Measurements from ENCODE around the gene PREB.

PREB gene

DNA sequence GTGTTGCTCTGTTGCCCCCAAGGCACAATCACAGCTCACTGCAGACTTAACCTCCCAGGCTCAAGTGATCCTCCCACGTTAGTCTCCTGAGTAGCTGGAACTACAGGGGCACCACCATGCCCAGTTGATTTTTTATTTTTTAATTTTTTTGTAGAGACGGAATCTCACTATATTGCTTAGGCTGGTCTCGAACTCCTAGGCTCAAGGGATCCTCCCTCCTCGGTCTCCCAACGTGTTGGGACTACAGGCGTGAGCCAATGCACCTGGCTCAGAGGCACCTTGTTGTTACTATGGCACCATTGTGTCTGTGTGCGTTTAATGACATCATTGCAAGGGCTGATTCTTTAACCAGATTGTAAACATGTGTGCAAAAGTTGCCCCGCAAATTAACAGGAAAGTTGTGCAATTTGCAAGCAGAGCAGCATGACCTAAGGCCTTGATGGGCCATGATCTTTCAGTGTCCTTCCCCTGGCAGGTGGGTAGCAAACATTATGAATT lies 37.0 kb upstream of the PREB start:
- Histone ChIP-seq H3K4me1 (ENCODE audit: insufficient read depth, poor library complexity, severe bottlenecking) (no peaks in the 10 kb centered on the region), H3K27ac (ENCODE audit: poor library complexity, severe bottlenecking) (no peak overlapping the region), H3K36me3 (ENCODE audit: low read depth) (no peaks in the 10 kb centered on the region), H3K27me3 (ENCODE audit: insufficient read depth, poor library complexity, severe bottlenecking) (peaks cover 30% of the 10 kb centered on the region), H3K9me3 (ENCODE audit: severe bottlenecking) (no peaks in the 10 kb centered on the region), H3K4me3 (ENCODE audit: severe bottlenecking) (no peak overlapping the region)
- no peak for DNase-seq (ENCODE audit: low spot score)
- TF ChIP-seq, protein P1, sequence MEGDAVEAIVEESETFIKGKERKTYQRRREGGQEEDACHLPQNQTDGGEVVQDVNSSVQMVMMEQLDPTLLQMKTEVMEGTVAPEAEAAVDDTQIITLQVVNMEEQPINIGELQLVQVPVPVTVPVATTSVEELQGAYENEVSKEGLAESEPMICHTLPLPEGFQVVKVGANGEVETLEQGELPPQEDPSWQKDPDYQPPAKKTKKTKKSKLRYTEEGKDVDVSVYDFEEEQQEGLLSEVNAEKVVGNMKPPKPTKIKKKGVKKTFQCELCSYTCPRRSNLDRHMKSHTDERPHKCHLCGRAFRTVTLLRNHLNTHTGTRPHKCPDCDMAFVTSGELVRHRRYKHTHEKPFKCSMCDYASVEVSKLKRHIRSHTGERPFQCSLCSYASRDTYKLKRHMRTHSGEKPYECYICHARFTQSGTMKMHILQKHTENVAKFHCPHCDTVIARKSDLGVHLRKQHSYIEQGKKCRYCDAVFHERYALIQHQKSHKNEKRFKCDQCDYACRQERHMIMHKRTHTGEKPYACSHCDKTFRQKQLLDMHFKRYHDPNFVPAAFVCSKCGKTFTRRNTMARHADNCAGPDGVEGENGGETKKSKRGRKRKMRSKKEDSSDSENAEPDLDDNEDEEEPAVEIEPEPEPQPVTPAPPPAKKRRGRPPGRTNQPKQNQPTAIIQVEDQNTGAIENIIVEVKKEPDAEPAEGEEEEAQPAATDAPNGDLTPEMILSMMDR (IDR thresholded peaks at IDR 0.05; ENCODE audit: poor library complexity, severe bottlenecking): no peak
- ATAC-seq (ENCODE audit: low read depth): no peak

DNA sequence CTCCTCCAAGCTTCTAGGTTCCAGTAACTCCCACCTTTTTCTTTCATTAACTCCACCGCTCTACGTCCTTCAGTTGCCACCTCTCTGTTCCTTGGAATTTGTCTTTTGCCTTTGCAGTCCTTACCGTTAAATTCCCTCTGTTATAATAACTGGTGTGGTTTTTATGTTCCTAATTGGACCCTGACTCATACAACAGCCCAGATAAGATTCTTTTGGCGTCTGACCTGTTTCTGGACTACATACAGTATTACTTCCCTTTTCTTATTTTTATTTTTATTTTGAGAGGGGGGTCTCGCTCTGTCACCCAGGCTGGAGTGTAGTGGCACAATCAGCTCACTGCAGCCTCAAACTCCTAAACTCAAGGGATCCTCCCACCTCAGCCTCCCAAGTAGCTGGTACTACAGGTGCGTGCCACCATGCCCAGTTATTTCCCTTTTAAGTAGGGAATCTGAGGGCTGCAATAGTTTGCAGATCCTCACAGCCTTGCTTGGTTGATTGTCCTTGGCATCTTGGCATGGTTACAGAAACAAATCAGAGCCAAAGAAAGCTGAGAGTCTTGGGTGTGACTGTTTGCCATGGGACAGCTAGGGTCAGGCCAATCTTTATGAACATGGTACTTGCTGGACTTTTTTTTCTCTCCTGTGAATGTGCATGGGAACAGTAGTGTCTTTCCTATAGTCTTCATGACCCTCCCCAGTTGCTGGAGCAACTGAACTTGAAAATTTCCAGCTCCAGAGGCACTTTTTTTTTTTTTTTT lies 36.3 kb upstream of the PREB start:
- TF ChIP-seq, protein P1 (IDR thresholded peaks at IDR 0.05; ENCODE audit: poor library complexity, severe bottlenecking): no peak
- no peaks in the 10 kb centered on the region for H3K36me3 ChIP-seq (ENCODE audit: low read depth)
- no peak for ATAC-seq (ENCODE audit: low read depth)
- no peaks in the 10 kb centered on the region for H3K4me1 ChIP-seq (ENCODE audit: insufficient read depth, poor library complexity, severe bottlenecking)
- H3K27ac ChIP-seq (ENCODE audit: poor library complexity, severe bottlenecking): no peak overlapping the region
- no peak overlapping the region for H3K4me3 ChIP-seq (ENCODE audit: severe bottlenecking)
- DNase-seq (ENCODE audit: low spot score): no peak
- H3K9me3 ChIP-seq (ENCODE audit: severe bottlenecking): no peaks in the 10 kb centered on the region
- peaks cover 30% of the 10 kb centered on the region for H3K27me3 ChIP-seq (ENCODE audit: insufficient read depth, poor library complexity, severe bottlenecking)

DNA sequence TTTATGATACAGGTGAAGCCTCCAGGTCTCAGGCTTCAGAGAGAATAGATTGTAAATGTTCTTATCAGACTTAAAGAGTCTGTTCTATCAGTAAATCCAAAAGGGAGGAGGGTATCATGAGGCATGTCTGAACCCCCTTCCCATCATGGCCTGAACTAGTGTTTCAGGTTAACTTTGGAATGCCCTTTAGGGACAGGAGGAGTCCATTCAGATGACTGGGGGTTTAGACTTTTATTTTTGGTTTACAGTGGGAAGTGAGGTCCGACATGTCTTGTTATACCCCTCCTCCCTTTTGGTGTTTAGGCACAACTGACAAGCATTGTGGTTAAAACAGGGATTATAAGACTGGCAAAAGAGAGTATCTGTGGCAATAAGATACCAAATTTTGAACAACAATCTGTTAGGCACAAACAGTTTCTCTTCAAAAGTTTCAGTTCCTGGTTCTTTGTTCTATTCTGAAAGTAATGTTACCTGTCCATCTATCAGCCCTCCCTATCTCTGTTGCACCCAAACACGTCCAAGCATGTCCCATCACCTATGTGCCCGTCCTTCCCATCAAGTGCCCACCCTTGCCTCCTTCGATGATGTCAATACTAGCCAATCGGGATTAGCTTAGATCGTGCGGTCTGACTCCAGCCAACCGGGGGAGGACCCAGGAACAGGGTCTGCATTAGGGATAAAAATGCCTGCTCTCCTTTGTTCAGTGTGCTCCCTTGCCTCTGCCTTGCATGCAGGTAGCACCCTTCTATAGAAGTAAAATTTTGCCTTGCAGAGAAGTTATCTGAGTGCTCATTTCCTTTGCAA lies 30.7 kb upstream of the PREB start:
- TF ChIP-seq, protein P1 (IDR thresholded peaks at IDR 0.05; ENCODE audit: poor library complexity, severe bottlenecking): no peak
- no peak overlapping the region for H3K4me3 ChIP-seq (ENCODE audit: severe bottlenecking)
- no peak overlapping the region for H3K27ac ChIP-seq (ENCODE audit: poor library complexity, severe bottlenecking)
- no peaks in the 10 kb centered on the region for H3K27me3 ChIP-seq (ENCODE audit: insufficient read depth, poor library complexity, severe bottlenecking)
- H3K4me1 ChIP-seq (ENCODE audit: insufficient read depth, poor library complexity, severe bottlenecking): no peaks in the 10 kb centered on the region
- H3K9me3 ChIP-seq (ENCODE audit: severe bottlenecking): no peaks in the 10 kb centered on the region
- no peak for DNase-seq (ENCODE audit: low spot score)
- no peak for ATAC-seq (ENCODE audit: low read depth)
- H3K36me3 ChIP-seq (ENCODE audit: low read depth): no peaks in the 10 kb centered on the region

DNA sequence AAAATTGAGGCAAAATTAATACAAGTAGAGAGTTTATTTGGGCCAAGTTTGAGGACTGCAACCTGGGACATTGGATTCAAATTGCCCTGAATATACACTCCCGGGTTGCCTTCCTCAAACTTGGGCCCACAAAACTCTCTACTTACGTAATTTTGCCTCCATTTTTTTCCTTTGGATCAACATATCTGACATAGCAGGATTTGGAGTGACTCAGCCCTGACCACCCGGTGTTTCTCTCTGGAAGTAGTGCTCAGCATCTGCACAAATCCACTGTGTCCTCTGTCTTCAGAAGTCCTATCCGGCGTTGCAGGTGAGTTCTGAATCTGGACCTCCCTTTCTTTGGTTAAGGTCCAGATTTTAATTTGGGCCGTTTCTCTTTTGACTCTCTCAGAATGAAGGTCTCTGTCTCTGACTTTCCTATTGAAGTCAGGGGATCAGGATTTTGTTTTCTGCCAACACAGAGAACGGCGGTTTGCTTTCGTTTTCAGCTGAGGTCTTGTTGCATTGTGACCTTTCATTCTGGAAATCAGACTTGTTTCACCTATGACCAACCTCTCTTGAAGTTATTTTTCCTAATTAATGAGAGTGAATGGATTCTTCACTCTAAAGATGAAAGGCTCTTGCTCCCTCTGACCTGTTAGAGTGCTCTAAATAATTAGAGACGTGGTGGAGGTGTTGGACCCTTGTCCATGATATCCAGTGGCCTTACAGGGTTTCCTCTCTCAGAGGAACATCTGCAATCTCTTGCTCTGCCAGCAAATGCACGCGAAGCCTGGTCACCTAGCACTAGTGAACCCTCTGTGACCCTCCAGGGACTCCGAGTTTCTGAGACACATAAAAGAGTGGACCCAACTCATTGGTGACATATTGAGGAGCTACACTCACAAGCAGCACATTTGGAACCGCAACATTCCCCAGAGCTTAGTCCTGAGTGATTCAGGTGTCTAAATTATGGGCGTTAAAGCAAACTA lies 28.0 kb upstream of the PREB start:
- Histone ChIP-seq H3K4me3 (ENCODE audit: severe bottlenecking) (no peak overlapping the region), H3K27ac (ENCODE audit: poor library complexity, severe bottlenecking) (no peak overlapping the region)

More for the DNA sequence above, 28.0 kb upstream of the PREB start:
- TF ChIP-seq, protein P1 (IDR thresholded peaks at IDR 0.05; ENCODE audit: poor library complexity, severe bottlenecking): no peak
- ATAC-seq (ENCODE audit: low read depth) (no peak), DNase-seq (ENCODE audit: low spot score) (no peak)
- Histone ChIP-seq H3K27me3 (ENCODE audit: insufficient read depth, poor library complexity, severe bottlenecking) (no peaks in the 10 kb centered on the region), H3K9me3 (ENCODE audit: severe bottlenecking) (no peaks in the 10 kb centered on the region), H3K36me3 (ENCODE audit: low read depth) (no peaks in the 10 kb centered on the region), H3K4me1 (ENCODE audit: insufficient read depth, poor library complexity, severe bottlenecking) (no peaks in the 10 kb centered on the region)

Measured in RWPE2 (cell line).